ENCODE measurements around the gene CASP3.

DNA sequence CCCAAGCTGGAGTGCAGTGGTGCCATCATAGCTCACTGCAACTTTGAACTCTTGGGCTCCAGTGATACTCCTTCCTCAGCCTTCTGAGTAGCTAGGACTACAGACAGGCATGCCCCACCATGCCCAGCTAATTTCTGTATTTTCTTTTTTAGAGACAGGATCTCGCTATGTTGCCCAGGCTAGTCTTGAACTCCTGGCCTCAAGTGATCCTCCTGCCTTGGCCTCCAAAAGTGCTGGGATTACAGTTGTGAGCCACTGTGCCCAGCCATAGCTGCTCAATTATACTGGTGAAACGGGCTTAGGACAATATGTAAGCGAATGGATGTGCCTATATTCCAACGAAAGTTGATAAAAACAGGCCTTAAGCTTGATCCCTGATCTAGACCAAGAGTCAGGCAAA, 13.1 kb downstream of the CASP3 start:
- TF ChIP-seq, protein P1, sequence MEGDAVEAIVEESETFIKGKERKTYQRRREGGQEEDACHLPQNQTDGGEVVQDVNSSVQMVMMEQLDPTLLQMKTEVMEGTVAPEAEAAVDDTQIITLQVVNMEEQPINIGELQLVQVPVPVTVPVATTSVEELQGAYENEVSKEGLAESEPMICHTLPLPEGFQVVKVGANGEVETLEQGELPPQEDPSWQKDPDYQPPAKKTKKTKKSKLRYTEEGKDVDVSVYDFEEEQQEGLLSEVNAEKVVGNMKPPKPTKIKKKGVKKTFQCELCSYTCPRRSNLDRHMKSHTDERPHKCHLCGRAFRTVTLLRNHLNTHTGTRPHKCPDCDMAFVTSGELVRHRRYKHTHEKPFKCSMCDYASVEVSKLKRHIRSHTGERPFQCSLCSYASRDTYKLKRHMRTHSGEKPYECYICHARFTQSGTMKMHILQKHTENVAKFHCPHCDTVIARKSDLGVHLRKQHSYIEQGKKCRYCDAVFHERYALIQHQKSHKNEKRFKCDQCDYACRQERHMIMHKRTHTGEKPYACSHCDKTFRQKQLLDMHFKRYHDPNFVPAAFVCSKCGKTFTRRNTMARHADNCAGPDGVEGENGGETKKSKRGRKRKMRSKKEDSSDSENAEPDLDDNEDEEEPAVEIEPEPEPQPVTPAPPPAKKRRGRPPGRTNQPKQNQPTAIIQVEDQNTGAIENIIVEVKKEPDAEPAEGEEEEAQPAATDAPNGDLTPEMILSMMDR (conservative IDR thresholded peaks at IDR 0.05; ENCODE audit: low read length): no peak
- TF ChIP-seq EZH2phosphoT487 (IDR thresholded peaks at IDR 0.05; ENCODE audit: borderline replicate concordance, low read depth, low read length): no peak
